ENCODE results near the gene RUNX2.

RUNX2 gene

GRCh38 chr6:45422503-45423110, 94.5 kb downstream of the RUNX2 start:
- Histone ChIP-seq H3K36me3 (ENCODE audit: insufficient read depth, low read length) (no peaks in the 10 kb centered on the region), H3K27ac (ENCODE audit: low read depth, low read length) (peak overlapping the region; percentile 49), H3K27me3 (ENCODE audit: insufficient read depth, low read length) (no peaks in the 10 kb centered on the region), H2AFZ (ENCODE audit: low read length, unreplicated experiment) (peak overlapping the region; percentile 84), H3K4me1 (ENCODE audit: control insufficient read depth, insufficient read depth, low read length, unreplicated experiment) (peaks cover 25% of the 10 kb centered on the region), H3K79me2 (ENCODE audit: control insufficient read depth, insufficient read depth, low read length, unreplicated experiment) (peaks cover 63% of the 10 kb centered on the region), H3K4me3 (ENCODE audit: low read depth, low read length) (peak overlapping the region; percentile 95)

DNA sequence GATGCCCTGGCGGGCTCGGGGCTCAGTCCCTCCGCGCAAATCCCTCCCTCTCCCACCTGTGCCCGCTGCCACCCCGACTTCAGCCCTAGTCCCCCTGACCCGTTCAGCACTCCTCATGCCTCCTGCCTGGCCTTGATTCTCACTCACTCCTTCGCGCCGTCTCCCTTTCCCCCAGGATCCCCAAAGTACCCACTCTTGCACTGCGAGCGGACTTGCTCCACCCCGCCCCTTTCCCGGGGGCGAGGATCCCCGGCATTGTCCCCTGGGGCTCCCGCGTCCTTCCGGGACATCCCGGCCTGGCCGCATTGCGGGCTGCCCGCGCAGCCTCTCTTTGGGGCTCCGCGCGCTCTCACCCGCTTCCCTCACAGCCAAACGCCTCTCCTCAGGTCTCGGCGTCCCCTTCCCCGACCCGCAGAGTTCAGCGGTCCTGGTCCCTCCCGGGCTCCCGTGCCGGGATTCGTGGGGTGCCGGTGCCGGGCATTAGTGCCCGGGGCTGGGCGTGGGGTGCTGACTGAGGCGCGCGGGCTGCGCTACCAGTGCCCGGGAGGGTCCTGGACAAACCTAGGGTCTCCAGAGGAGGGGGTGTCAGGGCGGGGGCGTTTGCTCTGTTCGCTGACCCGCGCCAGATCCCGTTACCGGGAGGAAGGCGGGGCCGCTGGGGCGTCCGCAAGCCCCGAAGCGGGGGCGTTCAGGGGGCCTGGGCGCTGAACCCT, 95.1 kb downstream of the RUNX2 start:
- H3K27ac ChIP-seq (ENCODE audit: low read depth, low read length) = peak overlapping the region; percentile 49
- peaks cover 64% of the 10 kb centered on the region for H3K79me2 ChIP-seq (ENCODE audit: control insufficient read depth, insufficient read depth, low read length, unreplicated experiment)
- peak overlapping the region; percentile 95 for H3K4me3 ChIP-seq (ENCODE audit: low read depth, low read length)
- peaks cover 30% of the 10 kb centered on the region for H3K4me1 ChIP-seq (ENCODE audit: control insufficient read depth, insufficient read depth, low read length, unreplicated experiment)
- H3K27me3 ChIP-seq (ENCODE audit: insufficient read depth, low read length) = no peaks in the 10 kb centered on the region
- peak overlapping the region; percentile 84 for H2AFZ ChIP-seq (ENCODE audit: low read length, unreplicated experiment)
- H3K36me3 ChIP-seq (ENCODE audit: insufficient read depth, low read length) = no peaks in the 10 kb centered on the region

GRCh38 chr6:45423824-45424450, 95.8 kb downstream of the RUNX2 start:
- H3K4me3 ChIP-seq (ENCODE audit: low read depth, low read length) = peak overlapping the region; percentile 95
- peaks cover 30% of the 10 kb centered on the region for H3K4me1 ChIP-seq (ENCODE audit: control insufficient read depth, insufficient read depth, low read length, unreplicated experiment)
- peaks cover 64% of the 10 kb centered on the region for H3K79me2 ChIP-seq (ENCODE audit: control insufficient read depth, insufficient read depth, low read length, unreplicated experiment)
- peak overlapping the region; percentile 84 for H2AFZ ChIP-seq (ENCODE audit: low read length, unreplicated experiment)
- H3K27ac ChIP-seq (ENCODE audit: low read depth, low read length) = peak overlapping the region; percentile 49
- no peaks in the 10 kb centered on the region for H3K27me3 ChIP-seq (ENCODE audit: insufficient read depth, low read length)
- no peaks in the 10 kb centered on the region for H3K36me3 ChIP-seq (ENCODE audit: insufficient read depth, low read length)

DNA sequence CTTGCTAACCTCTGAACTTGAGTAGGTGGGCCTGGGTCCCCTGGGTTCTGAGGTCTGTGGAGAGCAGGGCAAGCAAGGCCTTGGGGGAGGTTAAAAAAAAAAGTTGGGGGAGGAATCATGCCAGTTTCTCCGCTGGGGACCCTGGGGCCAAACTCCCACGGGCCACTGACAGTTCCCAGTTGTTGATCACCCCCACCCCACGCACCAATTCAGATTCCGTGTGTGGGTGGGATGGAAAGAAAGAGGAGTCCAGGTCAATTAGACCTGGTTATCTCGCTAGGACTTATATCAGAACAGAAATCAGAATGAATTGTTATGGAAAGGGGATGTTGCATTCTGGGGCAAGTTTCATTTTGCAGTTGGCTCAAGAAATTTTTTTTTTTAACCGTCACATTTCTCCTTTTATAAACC, 96.3 kb downstream of the RUNX2 start:
- H3K4me3 ChIP-seq (ENCODE audit: low read depth, low read length) = peak overlapping the region; percentile 95
- peak overlapping the region; percentile 84 for H2AFZ ChIP-seq (ENCODE audit: low read length, unreplicated experiment)
- no peaks in the 10 kb centered on the region for H3K36me3 ChIP-seq (ENCODE audit: insufficient read depth, low read length)
- no peaks in the 10 kb centered on the region for H3K27me3 ChIP-seq (ENCODE audit: insufficient read depth, low read length)
- peak overlapping the region; percentile 49; the same call in 1 of the 2 replicates for H3K27ac ChIP-seq (ENCODE audit: low read depth, low read length)
- H3K4me1 ChIP-seq (ENCODE audit: control insufficient read depth, insufficient read depth, low read length, unreplicated experiment) = peaks cover 30% of the 10 kb centered on the region
- peaks cover 68% of the 10 kb centered on the region for H3K79me2 ChIP-seq (ENCODE audit: control insufficient read depth, insufficient read depth, low read length, unreplicated experiment)

- H2AFZ ChIP-seq (ENCODE audit: low read length, unreplicated experiment) = no peak overlapping the region
- H3K4me3 ChIP-seq (ENCODE audit: low read depth, low read length) = 0 out of 2 replicates have a peak overlapping the region, but pooled peaks have one; percentile 10
- H3K36me3 ChIP-seq (ENCODE audit: insufficient read depth, low read length) = no peaks in the 10 kb centered on the region
- H3K4me1 ChIP-seq (ENCODE audit: control insufficient read depth, insufficient read depth, low read length, unreplicated experiment) = peaks cover 30% of the 10 kb centered on the region
- no peaks in the 10 kb centered on the region for H3K27me3 ChIP-seq (ENCODE audit: insufficient read depth, low read length)
- H3K79me2 ChIP-seq (ENCODE audit: control insufficient read depth, insufficient read depth, low read length, unreplicated experiment) = peaks cover 55% of the 10 kb centered on the region
- H3K27ac ChIP-seq (ENCODE audit: low read depth, low read length) = no peak overlapping the region
Observed at GRCh38 chr6:45426251-45426650, 98.1 kb downstream of the RUNX2 start.

DNA sequence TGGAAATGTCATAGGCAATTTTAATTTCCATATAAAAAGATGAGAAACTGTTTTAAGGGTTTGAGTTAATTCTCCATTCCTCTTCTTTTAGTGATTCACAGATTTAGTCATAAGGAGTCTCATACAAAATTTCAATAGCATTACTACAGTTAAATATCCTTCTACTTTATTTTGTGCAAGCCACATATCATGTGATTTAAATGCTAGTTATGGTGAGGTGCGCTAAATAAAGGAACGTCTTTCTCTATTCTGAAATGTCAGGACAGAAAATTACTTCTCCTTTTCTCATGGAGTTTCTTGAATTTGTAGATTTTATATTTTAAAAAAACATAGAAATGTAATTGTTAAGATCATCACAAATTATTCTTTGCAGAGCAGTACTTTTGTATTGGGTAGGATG, 99.6 kb downstream of the RUNX2 start:
- peaks cover 44% of the 10 kb centered on the region for H3K79me2 ChIP-seq (ENCODE audit: control insufficient read depth, insufficient read depth, low read length, unreplicated experiment)
- H3K4me1 ChIP-seq (ENCODE audit: control insufficient read depth, insufficient read depth, low read length, unreplicated experiment) = peaks cover 41% of the 10 kb centered on the region
- H2AFZ ChIP-seq (ENCODE audit: low read length, unreplicated experiment) = no peak overlapping the region
- H3K36me3 ChIP-seq (ENCODE audit: insufficient read depth, low read length) = peaks cover 7% of the 10 kb centered on the region; the same call in 1 of the 2 replicates
- H3K27me3 ChIP-seq (ENCODE audit: insufficient read depth, low read length) = no peaks in the 10 kb centered on the region
- H3K27ac ChIP-seq (ENCODE audit: low read depth, low read length) = no peak overlapping the region
- no peak overlapping the region for H3K4me3 ChIP-seq (ENCODE audit: low read depth, low read length)

DNA sequence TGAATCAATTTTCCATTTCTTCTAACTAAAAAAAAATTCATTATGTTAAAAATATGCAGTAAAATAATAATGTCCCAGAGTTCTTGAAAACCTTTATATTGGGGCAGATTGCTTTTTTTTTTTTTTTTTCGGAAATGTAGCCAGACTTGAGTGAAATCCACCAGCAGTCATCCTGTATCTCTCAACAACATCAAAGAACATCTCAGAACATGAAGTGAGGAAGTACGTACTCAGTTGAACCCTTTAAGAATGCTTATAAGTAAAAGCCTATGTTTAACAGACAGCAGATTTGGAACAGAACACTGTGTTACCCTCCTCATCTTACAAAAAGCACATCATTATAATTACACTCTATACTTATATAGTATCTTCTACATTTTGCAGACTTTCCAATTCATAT, 100.6 kb downstream of the RUNX2 start:
- peaks cover 7% of the 10 kb centered on the region; the same call in 1 of the 2 replicates for H3K36me3 ChIP-seq (ENCODE audit: insufficient read depth, low read length)
- no peaks in the 10 kb centered on the region for H3K27me3 ChIP-seq (ENCODE audit: insufficient read depth, low read length)
- H3K79me2 ChIP-seq (ENCODE audit: control insufficient read depth, insufficient read depth, low read length, unreplicated experiment) = peaks cover 34% of the 10 kb centered on the region
- no peak overlapping the region for H3K4me3 ChIP-seq (ENCODE audit: low read depth, low read length)
- no peak overlapping the region for H2AFZ ChIP-seq (ENCODE audit: low read length, unreplicated experiment)
- peaks cover 51% of the 10 kb centered on the region for H3K4me1 ChIP-seq (ENCODE audit: control insufficient read depth, insufficient read depth, low read length, unreplicated experiment)
- H3K27ac ChIP-seq (ENCODE audit: low read depth, low read length) = no peak overlapping the region

- Histone ChIP-seq H3K4me3 (ENCODE audit: low read depth, low read length) (no peak overlapping the region), H3K27ac (ENCODE audit: low read depth, low read length) (no peak overlapping the region), H2AFZ (ENCODE audit: low read length, unreplicated experiment) (no peak overlapping the region), H3K4me1 (ENCODE audit: control insufficient read depth, insufficient read depth, low read length, unreplicated experiment) (peaks cover 53% of the 10 kb centered on the region), H3K27me3 (ENCODE audit: insufficient read depth, low read length) (no peaks in the 10 kb centered on the region), H3K79me2 (ENCODE audit: control insufficient read depth, insufficient read depth, low read length, unreplicated experiment) (peaks cover 14% of the 10 kb centered on the region), H3K36me3 (ENCODE audit: insufficient read depth, low read length) (peaks cover 7% of the 10 kb centered on the region; the same call in 1 of the 2 replicates)
Observed at GRCh38 chr6:45430590-45431202, 102.6 kb downstream of the RUNX2 start.

GRCh38 chr6:45431317-45432065, 103.4 kb downstream of the RUNX2 start:
- Histone ChIP-seq H3K4me3 (ENCODE audit: low read depth, low read length) (no peak overlapping the region), H3K4me1 (ENCODE audit: control insufficient read depth, insufficient read depth, low read length, unreplicated experiment) (peaks cover 55% of the 10 kb centered on the region), H2AFZ (ENCODE audit: low read length, unreplicated experiment) (no peak overlapping the region), H3K27ac (ENCODE audit: low read depth, low read length) (no peak overlapping the region), H3K36me3 (ENCODE audit: insufficient read depth, low read length) (peaks cover 7% of the 10 kb centered on the region; the same call in 1 of the 2 replicates), H3K79me2 (ENCODE audit: control insufficient read depth, insufficient read depth, low read length, unreplicated experiment) (peaks cover 7% of the 10 kb centered on the region), H3K27me3 (ENCODE audit: insufficient read depth, low read length) (no peaks in the 10 kb centered on the region)

DNA sequence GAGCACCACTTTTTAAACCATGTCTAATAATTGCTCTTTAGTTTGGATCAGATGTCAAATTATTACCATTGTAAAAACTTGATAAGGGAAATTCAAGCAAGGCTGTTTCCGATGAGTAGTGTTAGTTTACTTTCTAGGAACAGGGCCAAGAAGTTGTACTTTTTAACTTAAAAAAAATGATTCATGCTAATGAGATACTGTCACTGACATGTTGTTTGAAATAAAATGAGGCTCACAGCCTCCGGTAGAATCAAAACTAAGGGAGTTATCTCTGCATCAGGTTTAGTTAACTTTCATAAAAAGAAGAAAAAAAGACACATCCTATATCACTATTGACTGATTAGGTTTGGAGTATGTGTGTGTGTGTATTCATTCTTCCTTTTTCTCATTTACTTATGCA, 104.8 kb downstream of the RUNX2 start:
- Histone ChIP-seq H3K27me3 (ENCODE audit: insufficient read depth, low read length) (no peaks in the 10 kb centered on the region), H3K36me3 (ENCODE audit: insufficient read depth, low read length) (peaks cover 7% of the 10 kb centered on the region; the same call in 1 of the 2 replicates), H3K4me3 (ENCODE audit: low read depth, low read length) (peak overlapping the region; percentile 41), H3K4me1 (ENCODE audit: control insufficient read depth, insufficient read depth, low read length, unreplicated experiment) (peaks cover 60% of the 10 kb centered on the region), H3K79me2 (ENCODE audit: control insufficient read depth, insufficient read depth, low read length, unreplicated experiment) (peaks cover 5% of the 10 kb centered on the region), H2AFZ (ENCODE audit: low read length, unreplicated experiment) (peak overlapping the region; percentile 16), H3K27ac (ENCODE audit: low read depth, low read length) (peak overlapping the region; percentile 37)
